ENCODE data around the gene VWC2L.

Gene VWC2L

DNA sequence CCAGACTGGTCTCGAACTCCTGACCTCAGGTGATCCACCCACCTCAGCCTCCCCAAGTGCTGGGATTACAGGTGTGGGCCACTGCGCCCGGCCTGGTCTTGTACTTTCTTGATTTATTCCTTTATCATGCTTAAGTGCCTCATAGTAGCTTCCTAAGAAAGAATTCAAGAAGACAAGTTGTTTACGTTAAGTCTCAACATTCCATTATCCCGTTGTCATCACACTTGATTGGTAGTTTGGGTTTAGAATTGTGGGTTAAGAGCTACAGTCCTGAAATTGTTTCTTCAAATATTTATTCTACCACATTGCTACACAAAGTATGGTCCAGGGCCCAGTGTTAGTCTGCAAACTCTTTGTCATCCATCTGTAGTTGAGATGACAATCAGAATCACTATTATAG lies 194.0 kb downstream of the VWC2L start:
- no peak for DNase-seq

DNA sequence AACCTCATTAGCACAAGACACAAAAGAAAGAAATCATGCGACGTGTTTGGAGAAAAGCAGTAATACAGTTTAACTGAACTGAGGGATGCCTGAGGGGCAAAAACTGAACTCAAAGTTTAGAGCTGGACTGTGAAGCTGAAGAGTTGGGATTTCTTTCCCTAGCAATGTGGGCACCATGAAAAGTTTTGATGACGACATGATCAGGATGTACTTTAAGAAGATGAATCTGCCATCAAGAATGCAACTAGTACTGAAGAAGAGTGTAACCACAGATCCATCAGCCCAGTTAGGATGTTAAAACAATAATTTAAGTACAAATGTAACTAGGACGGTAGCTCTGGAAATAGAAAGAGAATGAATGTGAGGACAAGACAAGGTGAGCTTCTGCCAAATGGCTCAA lies 196.2 kb downstream of the VWC2L start:
- no peak for DNase-seq

DNA sequence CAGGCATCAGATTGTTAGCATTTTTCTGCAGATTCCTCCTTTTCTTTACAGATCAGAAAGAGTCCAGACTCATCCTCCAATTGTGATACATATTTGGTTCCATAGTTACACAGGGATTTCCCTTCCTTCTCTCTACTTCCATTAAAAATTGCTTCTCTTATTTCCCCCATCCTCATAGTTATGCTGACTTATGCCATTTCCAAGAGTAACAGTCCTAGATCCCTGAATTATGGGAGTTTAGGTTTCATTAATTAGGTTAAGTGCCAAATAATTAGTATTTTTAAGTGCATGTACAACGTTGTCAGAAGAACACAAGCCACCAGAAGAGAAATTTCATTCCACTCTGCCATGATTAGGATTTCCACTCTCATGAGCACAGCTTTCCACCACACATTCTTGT lies 200.2 kb downstream of the VWC2L start:
- DNase-seq = no peak

DNA sequence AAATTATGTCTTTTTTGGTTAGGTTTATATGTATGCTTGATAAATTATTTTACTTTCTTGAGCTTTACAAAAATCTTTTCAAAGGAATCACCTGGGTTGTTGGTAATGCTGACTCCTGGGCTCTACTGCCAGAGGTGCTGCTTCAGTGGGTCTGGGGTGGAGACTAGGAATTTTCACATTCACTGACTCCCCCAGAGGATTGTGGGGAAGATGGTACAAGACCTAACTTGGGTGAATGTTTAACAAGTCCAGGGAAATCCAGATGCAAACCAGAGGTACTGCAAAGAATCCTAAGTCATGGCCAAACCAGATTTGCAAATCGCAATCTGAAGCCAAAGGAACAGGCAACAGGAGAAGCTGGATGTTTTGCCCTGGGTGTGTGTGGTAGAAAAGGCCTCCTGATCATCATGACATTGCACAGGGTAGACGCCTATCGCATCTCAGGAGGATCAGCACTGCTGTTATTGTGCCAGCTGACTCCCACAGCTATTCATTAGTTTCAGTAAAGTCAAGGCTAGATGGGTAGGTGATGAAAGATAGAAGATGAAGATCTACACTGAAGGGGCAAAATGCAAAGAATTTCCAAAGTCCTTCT lies 213.4 kb downstream of the VWC2L start:
- no peak for DNase-seq

DNA sequence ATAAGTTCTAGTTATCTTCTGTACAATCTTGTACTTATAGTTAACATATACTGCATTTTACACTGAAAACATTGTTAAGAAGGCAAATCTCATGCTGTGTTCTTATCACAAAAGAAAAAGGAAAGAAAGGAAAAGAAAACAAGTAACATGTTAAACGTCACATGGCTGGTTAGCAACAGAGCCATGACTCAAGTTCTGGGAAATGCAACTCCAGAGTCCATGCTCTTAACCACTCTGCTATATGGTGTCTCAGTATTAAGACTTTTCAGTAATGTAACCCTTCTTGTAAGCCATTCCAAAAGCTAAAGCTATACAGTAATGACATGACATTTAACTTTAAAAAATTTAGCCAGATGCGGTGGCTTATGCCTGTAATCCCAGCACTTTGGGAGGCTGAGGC lies 217.2 kb downstream of the VWC2L start:
- DNase-seq = no peak

Data from GDM1 (cell line).